Right atrium auricular region (tissue), 2 donors: ENCODE measurements around the gene ANKS1B. TPM values are rescaled to one million over a fixed set of nuclear protein-coding genes. Genes with fewer than 3 reads are reported as not detected.

Experiments
- DNase-seq: peaks from one replicate; pipeline ENCODE4 v3.0.0-alpha.2; 2019; ENCODE audit warnings: low spot score
- H3K27ac ChIP-seq, 2 donors: fragments of 200-600 bp; sonication (generic); 1 replicate in 1 of 2; 2 replicates in 1 of 2; pipeline ENCODE4 v1.5.1; 2016 to 2019
- H3K27me3 ChIP-seq, 2 donors: fragments of 200-600 bp; sonication (generic); one replicate each; pipeline versions ENCODE4 v1.5.1 to v1.6.0; 2017 to 2019
- H3K36me3 ChIP-seq: fragments of 200-600 bp; sonication (generic); one replicate; pipeline ENCODE4 v1.5.1; 2016
- H3K4me1 ChIP-seq, 2 donors: fragments of 200-600 bp; sonication (generic); one replicate each; pipeline versions ENCODE4 v1.5.1 to v1.6.0; 2017 to 2019
- H3K4me3 ChIP-seq, 2 donors: fragments of 200-600 bp; sonication (generic); 1 replicate in 1 of 2; 2 replicates in 1 of 2; pipeline ENCODE4 v1.5.1; 2017 to 2019; ENCODE audit warnings: mild to moderate bottlenecking in 1 of 2, moderate library complexity in 1 of 2
- H3K9me3 ChIP-seq, 2 donors: fragments of 200-600 bp; sonication (generic); one replicate each; pipeline ENCODE4 v1.5.1; 2019
- total RNA-seq, 2 donors: library from RNA; depleted of rRNA; stranded (reverse); fragments of >200 nt; gene quantifications; one replicate each; pipeline ENCODE4 v1.1.0, GENCODE V29; 2016
- TF ChIP-seq, protein P1 (sequence below), 2 donors: fragments of 200-600 bp; sonication (generic); IDR thresholded peaks; one replicate each; pipeline ENCODE4 v1.5.1; 2019; ENCODE audit warnings: antibody characterized with exemption in 2 of 2

The ANKS1B gene
- total RNA-seq, 2 donors from 2014 or later: 2.4 to 3.1 TPM

DNA sequence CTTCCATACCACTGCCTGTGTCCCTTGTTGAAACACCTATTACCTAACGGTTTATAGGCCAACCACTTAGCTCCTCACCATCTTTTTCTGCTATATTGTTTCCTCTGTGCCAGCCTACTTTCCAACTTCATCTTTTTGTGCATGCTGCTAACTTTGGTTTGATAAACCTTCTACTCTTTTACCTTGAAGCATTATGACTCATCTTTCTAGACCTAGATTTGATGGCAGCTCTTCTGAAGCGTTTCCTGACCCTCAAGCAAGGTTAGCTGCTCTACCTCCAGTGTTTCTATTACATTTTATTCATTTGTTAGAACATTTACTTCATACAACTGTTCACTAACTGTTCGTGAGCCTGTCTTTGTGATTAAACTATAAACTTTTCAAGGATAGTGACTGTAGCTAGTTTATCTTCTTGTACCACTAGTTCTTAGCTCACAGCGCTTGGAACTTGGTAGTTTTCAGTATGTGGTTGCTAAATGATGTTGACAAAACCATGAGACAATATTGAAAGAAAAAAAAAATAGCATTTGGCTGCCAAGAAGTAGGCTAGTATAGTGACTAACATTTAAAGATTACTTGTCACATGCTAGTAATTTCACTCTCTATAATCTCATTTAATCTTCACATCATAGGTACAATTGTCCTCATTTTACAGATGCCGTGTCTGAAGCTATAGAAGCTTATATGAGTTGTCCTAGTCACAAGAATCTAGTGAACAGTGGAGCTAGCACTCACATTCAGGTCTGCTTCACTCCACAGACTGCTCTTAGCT, 1260.2 kb downstream of the ANKS1B start:
- H3K36me3 ChIP-seq: peaks cover 14% of the 10 kb centered on the region
- no peaks in the 10 kb centered on the region for H3K4me1 ChIP-seq
- TF ChIP-seq, protein P1, sequence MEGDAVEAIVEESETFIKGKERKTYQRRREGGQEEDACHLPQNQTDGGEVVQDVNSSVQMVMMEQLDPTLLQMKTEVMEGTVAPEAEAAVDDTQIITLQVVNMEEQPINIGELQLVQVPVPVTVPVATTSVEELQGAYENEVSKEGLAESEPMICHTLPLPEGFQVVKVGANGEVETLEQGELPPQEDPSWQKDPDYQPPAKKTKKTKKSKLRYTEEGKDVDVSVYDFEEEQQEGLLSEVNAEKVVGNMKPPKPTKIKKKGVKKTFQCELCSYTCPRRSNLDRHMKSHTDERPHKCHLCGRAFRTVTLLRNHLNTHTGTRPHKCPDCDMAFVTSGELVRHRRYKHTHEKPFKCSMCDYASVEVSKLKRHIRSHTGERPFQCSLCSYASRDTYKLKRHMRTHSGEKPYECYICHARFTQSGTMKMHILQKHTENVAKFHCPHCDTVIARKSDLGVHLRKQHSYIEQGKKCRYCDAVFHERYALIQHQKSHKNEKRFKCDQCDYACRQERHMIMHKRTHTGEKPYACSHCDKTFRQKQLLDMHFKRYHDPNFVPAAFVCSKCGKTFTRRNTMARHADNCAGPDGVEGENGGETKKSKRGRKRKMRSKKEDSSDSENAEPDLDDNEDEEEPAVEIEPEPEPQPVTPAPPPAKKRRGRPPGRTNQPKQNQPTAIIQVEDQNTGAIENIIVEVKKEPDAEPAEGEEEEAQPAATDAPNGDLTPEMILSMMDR (IDR thresholded peaks at IDR 0.05): no peak
- no peak overlapping the region for H3K4me3 ChIP-seq
- no peak overlapping the region for H3K27ac ChIP-seq
- DNase-seq: no peak
- H3K27me3 ChIP-seq: no peaks in the 10 kb centered on the region
- no peaks in the 10 kb centered on the region for H3K9me3 ChIP-seq

DNA sequence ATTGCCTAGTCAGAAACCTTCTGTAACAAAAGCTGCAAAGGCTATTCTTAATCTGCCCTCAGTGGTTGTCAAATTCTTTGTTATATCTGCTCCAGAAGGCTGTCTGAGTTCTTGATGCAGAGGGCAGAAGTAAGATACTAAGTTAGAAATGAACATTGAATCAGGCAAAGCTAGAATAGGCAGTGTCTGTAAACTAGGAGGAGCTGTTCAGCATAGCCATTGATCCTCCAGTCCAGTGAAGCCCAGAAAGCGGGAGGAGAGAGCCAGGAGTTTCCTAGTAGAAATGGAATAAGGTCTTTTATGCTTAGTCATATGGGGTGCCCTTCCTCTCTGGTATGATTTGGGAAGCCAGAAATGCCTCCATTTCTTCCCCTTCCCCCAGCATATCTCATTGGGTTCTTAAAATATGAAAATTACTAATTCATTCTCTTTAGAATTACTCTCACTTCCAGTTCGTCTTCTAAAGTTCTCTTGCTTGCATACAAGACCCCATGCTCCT, 1263.5 kb downstream of the ANKS1B start:
- no peak for DNase-seq
- Histone ChIP-seq H3K4me3 (no peak overlapping the region), H3K27me3 (no peaks in the 10 kb centered on the region), H3K4me1 (no peaks in the 10 kb centered on the region), H3K36me3 (peaks cover 14% of the 10 kb centered on the region), H3K27ac (no peak overlapping the region), H3K9me3 (no peaks in the 10 kb centered on the region)
- TF ChIP-seq, protein P1 (IDR thresholded peaks at IDR 0.05): no peak

DNA sequence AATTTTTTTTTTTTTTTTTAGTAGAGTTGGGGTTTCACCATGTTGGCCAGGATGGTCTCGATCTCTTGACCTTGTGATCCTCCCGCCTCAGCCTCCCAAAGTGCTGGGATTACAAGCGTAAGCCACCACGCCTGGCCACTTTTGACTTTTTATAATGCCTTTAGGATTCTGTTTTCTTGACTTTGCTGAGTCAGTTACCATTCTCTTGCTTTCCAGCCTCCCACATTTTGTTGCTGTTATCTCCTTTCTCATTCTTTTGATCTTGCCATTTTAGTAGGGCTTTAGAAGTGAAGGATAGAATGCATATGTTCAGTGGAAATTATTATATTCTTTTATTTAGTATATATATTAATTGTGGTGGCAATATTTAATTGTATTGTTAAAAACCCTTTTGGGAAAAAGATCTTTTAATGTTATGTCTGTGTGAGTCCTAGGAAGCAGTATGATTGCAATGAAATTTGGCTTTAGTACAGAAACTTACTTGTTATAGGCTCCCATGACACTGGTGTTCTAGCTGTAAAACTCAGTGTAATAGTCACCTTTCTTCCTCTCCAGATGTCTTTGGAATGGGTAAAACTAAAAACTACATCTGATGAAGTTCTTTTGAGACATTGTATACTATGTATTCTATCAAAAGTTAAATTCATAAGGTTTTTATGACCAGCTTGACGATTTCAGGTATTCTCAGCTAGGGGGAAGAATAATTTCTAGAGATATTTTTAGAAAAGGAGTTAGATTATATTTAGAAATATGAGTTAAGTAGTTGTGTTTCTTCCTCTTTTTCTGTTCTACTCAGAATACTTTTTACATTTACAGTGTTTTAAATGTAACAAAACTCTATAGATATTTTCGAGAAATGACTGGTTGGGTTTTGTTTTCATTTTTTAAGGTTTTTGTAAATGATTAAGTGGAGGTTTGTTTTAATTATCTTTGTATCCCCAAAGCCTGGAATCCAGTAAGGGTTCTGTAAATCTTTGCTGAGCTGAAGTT, 1264.9 kb downstream of the ANKS1B start:
- Histone ChIP-seq H3K9me3 (no peaks in the 10 kb centered on the region), H3K27me3 (no peaks in the 10 kb centered on the region), H3K27ac (no peak overlapping the region), H3K4me3 (no peak overlapping the region), H3K4me1 (no peaks in the 10 kb centered on the region), H3K36me3 (no peaks in the 10 kb centered on the region)
- TF ChIP-seq, protein P1 (IDR thresholded peaks at IDR 0.05): no peak
- no peak for DNase-seq

DNA sequence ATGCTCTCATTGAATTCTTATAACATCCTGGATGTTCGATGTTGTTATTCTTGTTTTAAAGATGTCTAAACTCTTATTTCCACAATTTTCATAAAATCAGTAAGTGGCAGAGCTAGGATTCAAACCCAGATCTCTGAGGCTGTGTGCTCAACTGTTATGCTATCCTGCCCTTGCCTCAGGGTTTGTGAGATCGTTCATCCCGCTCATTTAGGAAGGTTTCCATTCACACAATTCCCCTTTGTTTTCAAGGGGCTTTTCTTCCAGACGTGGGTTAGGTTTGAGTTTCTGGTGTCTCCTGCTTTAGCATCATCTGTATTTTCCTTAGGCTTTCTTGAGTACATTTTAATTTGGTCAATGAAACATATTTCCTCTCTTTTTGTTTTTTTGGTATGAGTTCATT, 1270.3 kb downstream of the ANKS1B start:
- no peaks in the 10 kb centered on the region for H3K4me1 ChIP-seq
- H3K4me3 ChIP-seq: no peak overlapping the region
- no peak overlapping the region for H3K27ac ChIP-seq
- H3K9me3 ChIP-seq: no peaks in the 10 kb centered on the region
- TF ChIP-seq, protein P1 (IDR thresholded peaks at IDR 0.05): no peak
- DNase-seq: no peak
- peaks cover 19% of the 10 kb centered on the region for H3K36me3 ChIP-seq
- no peaks in the 10 kb centered on the region for H3K27me3 ChIP-seq

DNA sequence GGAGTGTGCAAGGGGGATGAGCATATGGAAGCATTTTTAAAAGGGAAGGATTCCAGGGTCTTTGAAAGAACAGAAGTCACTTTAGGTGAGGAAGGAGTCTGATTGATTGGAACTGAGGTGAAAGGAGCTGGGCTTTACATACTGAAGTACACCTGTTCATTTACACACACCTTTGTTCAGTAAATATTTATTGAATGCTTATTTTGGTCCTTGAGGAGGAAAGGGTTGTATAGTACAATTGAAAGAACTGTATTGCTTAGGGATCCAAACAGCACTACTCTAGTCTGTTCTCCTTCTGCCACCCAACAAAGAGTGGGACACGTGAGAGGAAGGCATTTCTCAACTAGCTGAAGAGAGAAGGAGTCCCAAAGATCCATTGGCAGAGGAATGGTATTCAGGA, 1275.7 kb downstream of the ANKS1B start:
- TF ChIP-seq, protein P1 (IDR thresholded peaks at IDR 0.05): no peak
- Histone ChIP-seq H3K4me3 (no peak overlapping the region), H3K27ac (no peak overlapping the region), H3K27me3 (no peaks in the 10 kb centered on the region), H3K9me3 (no peaks in the 10 kb centered on the region), H3K36me3 (peaks cover 42% of the 10 kb centered on the region), H3K4me1 (no peaks in the 10 kb centered on the region)
- DNase-seq: no peak
